NCI-H2081 (cell line): ENCODE measurements around the gene SOX5.
"Not testable (repeated sequence)": the region's sequence is repeated elsewhere in the genome, so short reads cannot be mapped to it uniquely, and the experiment has no call there.

ENCODE experiments used
- DNase-seq, 2 experiments: peaks; one replicate each; lab custom pipeline; 2025; lab: John Stamatoyannopoulos, UW

The SOX5 gene

DNA sequence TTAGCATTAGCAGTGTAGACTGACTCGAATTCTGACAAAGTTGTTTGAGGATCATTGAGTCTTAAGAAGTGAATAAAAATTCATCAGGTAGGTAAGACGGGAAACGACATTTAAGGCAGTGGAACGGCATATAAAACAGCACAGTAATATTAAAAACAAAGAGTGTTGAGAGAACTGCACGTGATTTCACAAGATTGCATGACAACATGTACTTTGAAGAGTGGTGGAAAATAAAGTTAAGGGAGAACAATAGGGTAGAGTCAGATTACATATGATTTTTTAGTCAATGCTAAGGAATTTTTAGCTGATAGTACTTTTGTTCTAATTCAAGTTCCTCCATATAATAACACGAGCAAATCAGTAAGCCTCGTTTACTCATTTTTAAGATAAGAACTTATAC is 115.4 kb downstream of the SOX5 start:
- DNase-seq = no peak

DNA sequence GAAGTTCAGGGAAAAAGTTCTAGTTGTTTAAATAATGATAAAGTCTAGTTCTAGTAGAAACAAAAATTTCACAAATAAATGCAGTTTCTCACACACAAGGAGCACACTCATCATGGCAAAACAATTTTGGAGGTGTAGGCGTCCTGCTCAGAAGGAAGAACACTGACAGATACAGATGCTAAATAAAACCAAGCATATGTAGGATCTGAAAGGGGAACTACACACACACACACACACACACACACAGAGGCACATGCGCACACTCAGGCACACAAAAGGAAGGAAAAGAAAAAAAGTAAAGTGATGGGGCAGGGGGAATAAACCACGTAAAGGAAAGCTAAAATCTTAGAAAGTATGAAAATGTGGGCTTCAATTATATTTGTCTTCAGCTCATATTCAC is 117.7 kb downstream of the SOX5 start:
- DNase-seq = no peak

GRCh38 chr12:23830210-23830609 is 119.3 kb downstream of the SOX5 start:
- DNase-seq = no peak

DNA sequence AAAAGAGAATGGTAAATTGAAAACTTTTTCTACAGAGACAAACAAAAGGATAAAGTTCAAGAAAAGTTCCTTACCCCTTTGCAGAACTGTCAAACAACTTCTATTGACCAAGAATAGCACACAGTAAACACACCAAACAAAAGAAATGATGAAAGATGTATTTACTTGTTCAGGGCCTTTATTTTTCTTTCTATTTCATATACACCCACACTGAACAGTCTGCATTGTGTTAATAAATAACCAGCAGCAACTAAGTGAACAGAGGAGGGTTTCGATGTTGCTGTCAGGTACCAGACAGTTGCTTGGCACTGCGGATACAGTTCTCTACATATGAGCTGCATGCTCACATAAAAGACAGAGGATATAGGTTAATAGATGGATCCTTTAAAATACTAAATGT is 122.1 kb downstream of the SOX5 start:
- DNase-seq = no peak

DNA sequence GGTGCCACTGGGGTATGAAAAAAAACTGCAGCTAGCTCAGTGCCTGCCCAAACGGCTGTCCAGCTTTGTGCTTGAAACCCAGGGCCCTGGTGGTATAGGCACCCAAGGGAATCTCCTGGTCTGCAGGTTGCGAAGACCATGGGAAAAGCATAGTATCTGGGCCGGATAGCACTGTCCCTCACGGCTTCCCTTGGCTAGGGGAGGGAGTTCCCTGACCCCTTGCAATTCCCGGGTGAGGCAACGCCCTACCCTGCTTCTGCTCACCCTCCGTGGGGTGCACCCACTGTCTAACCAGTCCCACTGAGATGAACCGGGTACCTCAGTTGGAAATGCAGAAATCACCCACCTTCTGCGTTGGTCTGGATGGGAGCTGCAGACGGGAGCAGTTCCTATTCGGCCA is 124.3 kb downstream of the SOX5 start:
- DNase-seq = not testable (repeated sequence)

GRCh38 chr12:23824358-23824757 is 125.1 kb downstream of the SOX5 start:
- DNase-seq = no peak

DNA sequence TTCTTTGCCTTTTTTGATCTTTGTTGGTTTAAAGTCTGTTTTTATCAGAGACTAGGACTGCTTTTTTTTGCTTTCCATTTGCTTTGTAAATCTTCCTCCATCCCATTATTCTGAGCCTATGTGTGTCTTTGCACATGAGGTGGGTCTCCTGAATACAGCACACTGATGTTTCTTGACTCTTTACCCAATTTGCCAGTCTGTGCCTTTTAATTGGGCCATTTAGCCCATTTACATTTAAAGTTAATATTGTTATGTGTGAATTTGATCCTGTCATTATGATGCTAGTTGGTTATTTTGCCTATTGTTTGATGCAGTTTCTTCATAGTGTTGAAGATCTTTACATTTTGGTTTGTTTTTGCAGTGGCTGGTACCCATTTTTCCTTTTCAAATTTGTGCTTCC is 126.6 kb downstream of the SOX5 start:
- not testable (repeated sequence) for DNase-seq

DNA sequence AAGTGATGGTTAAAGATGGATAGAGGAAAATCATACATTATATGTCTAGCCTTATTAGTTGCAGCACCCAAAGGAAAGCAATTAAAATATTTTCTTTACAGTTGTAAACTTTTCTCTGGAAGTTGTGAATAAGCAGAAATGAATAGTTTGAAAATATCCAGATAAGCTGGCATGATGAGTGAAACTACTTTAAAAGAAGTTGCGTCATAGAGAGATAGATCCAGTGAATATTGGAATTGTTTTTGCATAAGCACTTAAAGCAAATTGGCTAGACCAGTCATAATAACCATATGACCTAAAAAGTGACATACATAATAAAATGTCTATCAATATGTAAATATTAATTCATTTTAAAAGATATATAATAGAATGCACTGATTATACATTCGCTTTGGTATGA is 132.1 kb downstream of the SOX5 start:
- DNase-seq = no peak

- peak in 1 of 2 experiments; percentile 13 for DNase-seq
These were observed 133.0 kb downstream of the SOX5 start for GRCh38 chr12:23816394-23816851.

DNA sequence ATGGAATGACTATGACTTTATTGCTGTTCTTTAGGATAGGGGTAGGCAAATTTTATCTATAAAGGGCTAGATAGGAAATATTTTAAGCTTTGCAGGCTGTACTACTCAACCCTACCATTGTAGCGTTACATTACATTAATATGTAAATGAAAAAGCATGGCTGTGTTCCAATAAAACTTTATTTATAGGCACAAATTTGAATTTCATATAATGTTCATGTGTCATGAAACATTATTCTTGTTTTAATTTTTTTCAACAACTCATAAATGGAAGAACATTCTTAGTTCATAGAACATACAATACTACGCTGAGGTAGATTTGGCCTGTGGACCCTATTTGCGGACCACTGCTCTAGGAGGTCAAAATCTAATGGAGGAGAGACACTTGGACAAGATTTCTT is 133.7 kb downstream of the SOX5 start:
- no peak for DNase-seq

DNA sequence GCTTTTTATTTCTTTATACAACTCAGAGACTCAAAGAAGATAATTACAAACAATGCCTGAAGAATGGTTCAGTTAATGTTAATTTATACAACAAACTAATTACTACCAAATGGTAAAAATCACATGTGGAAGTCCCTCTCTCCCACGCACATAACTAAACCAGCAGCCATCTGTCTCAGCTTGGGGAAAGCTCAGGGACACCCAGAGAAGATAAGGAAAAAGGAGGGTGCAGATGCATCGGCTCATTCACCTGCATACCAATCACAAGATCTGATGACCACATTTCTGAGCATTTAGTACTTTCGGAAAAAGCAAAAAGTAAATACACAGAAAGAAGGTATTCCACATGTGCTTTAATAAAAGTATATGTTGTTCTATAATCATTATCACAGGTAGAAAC is 136.3 kb downstream of the SOX5 start:
- DNase-seq = no peak

DNA sequence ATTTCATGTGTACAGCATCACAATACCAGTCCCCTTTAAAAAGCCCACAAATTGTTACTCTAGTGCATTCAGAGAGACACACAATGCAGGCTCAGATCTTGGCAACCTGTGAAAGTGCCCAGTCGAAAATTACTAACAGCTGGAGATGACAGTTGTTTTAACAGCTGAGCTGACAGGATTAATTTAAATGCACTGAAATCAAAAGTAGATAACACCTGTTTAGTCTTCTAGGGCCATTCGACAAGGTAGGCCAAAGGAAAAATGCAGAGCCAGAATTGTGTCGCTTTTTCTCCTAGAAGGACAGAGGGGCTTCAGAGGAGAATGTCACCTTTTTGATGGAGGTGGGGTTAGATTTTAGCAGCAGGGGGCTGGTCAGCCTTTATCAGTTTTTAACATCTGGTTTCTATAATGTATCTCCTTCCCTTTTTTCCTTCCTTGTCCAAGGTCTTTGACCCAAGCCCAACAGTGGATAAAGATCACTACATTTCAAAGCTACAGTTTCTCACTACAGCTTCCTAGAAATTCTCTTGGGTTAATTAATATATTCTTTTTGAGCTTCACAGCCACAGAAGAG is 139.1 kb downstream of the SOX5 start:
- peak; percentile 71 to 95 for DNase-seq

DNA sequence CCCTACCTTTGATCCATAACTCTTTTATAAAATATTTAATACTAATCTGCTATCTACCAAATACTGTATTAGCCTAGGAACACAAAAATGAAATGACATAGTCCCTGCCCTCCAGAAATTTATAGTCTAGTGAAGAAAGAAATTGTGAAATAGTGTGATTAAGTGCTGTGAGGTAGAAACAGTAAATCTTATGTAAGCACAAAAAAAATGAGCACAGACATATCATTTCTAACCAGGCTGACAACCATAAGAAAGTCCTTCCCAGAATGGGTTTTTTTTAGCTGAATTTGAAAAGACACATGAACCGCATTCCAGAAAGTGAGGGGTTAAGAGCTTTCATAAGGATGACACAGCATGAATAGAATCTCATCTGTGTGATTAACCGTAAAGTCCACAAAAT is 145.9 kb downstream of the SOX5 start:
- no peak for DNase-seq

- no peak for DNase-seq
These were observed 154.0 kb downstream of the SOX5 start for GRCh38 chr12:23795494-23795893.

- no peak for DNase-seq
These were observed 168.4 kb downstream of the SOX5 start for GRCh38 chr12:23781118-23781517.

DNA sequence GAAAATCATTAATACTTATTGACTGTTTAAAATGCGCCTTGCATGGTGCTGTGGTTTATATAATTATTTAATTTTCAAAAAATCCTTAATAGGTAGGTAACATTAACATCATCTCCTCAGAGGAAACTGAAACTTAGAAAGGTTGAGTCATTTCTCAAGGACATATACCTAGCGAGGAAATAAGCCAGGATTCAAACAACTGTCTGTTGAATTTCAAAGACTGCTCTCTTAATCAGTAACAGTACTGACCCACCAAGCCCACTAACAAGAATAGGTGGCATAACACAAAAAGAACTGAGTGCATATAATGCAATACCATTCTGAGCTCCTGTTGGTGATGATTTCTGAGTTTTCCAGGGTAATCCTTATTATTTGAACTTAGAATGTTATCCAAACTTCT is 174.3 kb downstream of the SOX5 start:
- DNase-seq = no peak

GRCh38 chr12:23771240-23771949 is 178.1 kb downstream of the SOX5 start:
- DNase-seq = peak in 1 of 2 experiments; percentile 50

GRCh38 chr12:23770202-23770938 is 179.1 kb downstream of the SOX5 start:
- DNase-seq = no peak

DNA sequence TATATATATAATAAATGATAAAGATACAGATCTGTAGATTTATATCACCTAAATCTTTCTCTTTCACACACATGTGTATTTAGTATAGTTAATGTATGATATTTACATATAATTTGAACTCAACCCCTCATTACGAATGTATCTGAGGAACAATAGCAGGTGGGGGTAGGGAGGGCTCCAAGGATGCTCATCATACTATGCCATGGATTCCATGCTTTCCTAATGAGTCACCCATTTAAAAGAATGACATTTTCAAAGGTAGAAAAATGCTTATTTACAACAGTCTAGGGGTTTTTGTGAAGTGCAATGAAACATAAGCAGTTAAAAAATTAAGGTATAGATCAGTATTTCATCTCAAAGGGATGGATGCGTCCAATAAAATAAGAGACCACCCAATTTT is 181.6 kb downstream of the SOX5 start:
- no peak for DNase-seq

GRCh38 chr12:23763724-23764123 is 185.7 kb downstream of the SOX5 start:
- DNase-seq = no peak

- peak; percentile 72 to 92 for DNase-seq
These were observed 189.0 kb downstream of the SOX5 start for GRCh38 chr12:23760495-23760894.

- DNase-seq = no peak
These were observed 190.9 kb downstream of the SOX5 start for GRCh38 chr12:23758608-23759007.

- peak; percentile 5 to 46 for DNase-seq
These were observed 191.9 kb downstream of the SOX5 start for GRCh38 chr12:23757541-23757962.
